GM19467 (cell line): ENCODE data around the gene ARFGEF2.
"Not testable (repeated sequence)": the region's sequence is repeated elsewhere in the genome, so short reads cannot be mapped to it uniquely, and the experiment has no call there.

ENCODE experiments used
- ATAC-seq: cut with Tn5 transposase; IDR thresholded peaks from one replicate; pipeline ENCODE4 v1.9.1; 2021; ENCODE audit warnings: mild to moderate bottlenecking, moderate library complexity; ENCODE audit not compliant: unreplicated experiment

The ARFGEF2 gene

GRCh38 chr20:48926821-48927220 is 5.3 kb downstream of the ARFGEF2 start:
- no peak for ATAC-seq

- ATAC-seq: no peak
These were observed 7.6 kb downstream of the ARFGEF2 start for GRCh38 chr20:48928832-48929725.

DNA sequence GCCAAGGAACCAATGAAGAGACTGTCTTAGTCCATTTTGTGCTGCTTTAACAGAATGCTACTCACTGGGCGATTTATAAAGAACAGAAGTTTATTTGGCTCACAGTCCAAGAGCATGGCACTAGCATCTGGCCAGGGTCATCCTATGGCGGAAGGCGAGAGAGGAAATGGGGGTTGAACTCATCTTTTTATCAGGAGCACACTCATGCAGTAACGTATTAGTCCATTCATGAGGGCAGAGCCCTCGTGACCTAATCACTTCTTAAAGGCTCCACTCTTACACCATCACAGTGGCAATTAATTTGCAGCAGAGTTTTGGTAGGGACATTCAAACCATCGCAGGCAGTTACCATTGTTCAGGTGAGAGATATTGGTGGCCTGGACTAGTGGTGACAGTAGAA is 8.5 kb downstream of the ARFGEF2 start:
- ATAC-seq: no peak

- ATAC-seq: no peak
These were observed 9.4 kb downstream of the ARFGEF2 start for GRCh38 chr20:48930878-48931277.

- ATAC-seq: no peak
These were observed 10.2 kb downstream of the ARFGEF2 start for GRCh38 chr20:48931527-48932374.

DNA sequence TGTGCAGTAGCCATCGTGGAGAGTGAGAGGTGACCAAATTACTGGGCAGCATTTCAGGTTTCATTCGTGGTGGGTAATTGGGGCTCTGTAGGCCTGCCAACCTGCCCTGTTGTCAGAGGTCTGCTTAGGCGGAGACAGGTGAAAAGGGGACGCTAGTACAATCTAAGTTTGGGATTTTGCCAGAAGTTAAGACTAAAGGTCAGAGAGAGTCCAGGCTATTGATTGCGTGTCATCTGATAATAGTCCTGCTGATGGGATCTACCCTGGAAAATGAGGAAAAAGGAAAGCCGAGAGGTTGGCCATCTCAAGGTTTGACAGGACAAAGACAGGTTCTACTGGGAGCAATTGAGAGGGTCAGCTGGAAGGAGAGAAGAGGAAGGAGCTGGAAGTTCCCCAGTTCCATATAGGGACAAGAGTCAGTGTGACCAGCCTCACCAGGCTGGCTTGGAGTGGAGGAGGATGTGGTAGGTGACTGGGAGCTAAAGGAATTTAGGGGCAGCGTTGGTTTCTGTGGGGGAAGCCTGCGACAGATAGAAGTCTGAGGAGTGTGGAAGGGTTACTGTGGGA is 10.9 kb downstream of the ARFGEF2 start:
- no peak for ATAC-seq

GRCh38 chr20:48933017-48933766 is 11.7 kb downstream of the ARFGEF2 start:
- no peak for ATAC-seq

- ATAC-seq: not testable (repeated sequence)
These were observed 12.9 kb downstream of the ARFGEF2 start for GRCh38 chr20:48934273-48934877.

- ATAC-seq: not testable (repeated sequence)
These were observed 13.5 kb downstream of the ARFGEF2 start for GRCh38 chr20:48934966-48935365.

DNA sequence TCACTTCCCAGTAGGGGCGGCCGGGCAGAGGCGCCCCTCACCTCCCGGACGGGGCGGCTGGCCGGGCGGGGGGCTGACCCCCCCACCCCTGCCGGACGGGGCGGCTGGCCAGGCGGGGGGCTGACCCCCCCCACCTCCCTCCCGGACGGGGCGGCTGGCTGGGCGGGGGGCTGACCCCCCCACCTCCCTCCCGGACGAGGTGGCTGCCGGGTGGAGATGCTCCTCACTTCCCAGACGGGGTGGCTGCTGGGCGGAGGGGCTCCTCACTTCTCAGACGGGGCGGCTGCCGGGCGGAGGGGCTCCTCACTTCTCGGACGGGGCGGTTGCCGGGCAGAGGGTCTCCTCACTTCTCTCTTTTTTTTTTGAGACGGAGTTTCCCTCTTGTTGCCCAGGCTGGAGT is 14.7 kb downstream of the ARFGEF2 start:
- ATAC-seq: not testable (repeated sequence)

GRCh38 chr20:48937674-48938073 is 16.2 kb downstream of the ARFGEF2 start:
- no peak for ATAC-seq

GRCh38 chr20:48938670-48939069 is 17.2 kb downstream of the ARFGEF2 start:
- ATAC-seq: no peak

- ATAC-seq: no peak
These were observed 18.7 kb downstream of the ARFGEF2 start for GRCh38 chr20:48940170-48940569.

DNA sequence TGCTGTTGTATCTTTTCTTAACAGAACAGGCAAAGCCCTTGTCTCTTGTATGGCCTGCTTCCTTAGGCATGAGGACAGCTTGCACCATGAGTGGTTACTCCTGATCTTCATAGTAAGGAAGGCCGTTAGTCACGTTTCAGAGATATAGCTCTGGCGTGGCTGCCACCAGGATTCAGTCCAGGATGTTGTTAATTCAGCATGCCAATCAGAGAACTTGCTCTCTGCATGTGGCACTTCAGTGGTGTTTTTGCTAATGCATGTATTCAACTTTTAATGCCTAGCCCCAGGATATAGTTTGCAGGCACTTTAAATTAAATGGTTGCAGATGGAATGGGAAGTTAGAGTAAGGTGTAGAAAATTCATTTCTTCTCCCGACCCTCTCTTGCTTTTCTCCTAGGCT is 20.0 kb downstream of the ARFGEF2 start:
- no peak for ATAC-seq

DNA sequence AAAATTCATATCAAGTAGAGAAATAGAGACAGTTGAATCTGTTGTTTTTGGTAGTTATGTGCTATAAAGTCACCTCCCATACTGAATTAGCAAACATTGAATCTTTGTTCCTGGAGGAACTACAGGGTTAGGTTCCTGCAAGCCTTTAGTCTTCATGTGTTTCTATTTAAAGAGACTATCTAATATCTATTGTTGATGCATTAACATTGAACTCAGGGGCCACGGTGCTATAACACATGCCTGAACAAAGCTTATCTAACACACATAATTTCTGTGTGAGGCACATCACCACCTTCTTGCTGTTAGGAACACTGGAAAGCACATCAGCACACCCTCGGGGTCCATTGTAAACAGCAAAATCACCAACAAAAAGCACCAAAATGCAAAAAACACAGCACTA is 21.2 kb downstream of the ARFGEF2 start:
- no peak for ATAC-seq

GRCh38 chr20:48944663-48945297 is 23.3 kb downstream of the ARFGEF2 start:
- ATAC-seq: no peak

DNA sequence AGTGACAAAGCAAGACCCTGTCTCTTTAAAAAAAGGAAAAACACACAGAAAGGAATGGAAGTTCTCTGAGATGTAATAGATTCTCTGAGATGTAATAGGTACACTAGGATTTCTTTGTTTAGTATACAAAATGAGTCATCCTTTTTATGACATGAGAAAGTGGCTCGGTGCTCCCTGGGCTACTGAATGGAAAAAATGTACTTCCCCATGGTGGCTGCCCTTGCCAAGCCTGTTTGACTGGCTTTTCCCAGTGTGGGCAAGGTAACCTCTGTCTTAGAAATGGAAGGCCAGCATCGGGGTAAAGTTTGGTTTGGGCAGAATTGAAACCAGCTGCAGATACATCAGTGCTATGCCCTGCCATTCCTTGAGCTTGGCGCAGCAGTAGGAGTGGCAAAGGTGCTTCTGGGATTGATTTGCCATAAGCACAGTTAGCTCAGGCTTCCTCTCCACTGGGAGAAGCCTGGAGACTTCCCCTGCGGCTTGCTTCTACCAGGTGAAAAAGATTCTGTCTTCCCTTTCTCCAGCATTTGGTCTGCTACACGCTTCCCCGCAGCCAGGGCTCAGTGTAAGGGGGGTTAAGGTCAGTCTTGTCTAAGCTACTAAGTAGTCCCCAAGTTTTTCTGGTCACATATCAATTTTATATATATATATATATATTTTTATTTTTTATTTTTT is 24.5 kb downstream of the ARFGEF2 start:
- ATAC-seq: no peak

DNA sequence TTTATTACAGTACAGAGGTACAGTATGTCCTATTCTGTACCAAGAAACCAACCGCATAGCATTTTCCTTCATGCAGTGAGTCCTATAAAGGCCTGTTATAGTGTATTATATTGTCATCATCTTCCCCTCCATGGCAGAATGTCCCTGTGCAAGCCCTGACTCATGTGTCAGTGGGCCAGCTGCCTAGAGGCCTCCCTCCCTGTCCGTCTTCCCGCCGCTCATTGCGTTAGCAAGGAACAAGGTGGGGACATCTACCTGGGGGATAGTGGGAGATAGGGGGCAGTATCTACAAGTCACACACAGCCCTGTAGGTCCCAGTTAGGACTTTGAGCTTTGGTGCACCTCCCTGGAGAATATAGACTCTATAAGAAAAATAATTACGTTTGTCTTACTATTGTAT is 27.1 kb downstream of the ARFGEF2 start:
- ATAC-seq: no peak
